Measurements from ENCODE around the gene LIG3.

DNA sequence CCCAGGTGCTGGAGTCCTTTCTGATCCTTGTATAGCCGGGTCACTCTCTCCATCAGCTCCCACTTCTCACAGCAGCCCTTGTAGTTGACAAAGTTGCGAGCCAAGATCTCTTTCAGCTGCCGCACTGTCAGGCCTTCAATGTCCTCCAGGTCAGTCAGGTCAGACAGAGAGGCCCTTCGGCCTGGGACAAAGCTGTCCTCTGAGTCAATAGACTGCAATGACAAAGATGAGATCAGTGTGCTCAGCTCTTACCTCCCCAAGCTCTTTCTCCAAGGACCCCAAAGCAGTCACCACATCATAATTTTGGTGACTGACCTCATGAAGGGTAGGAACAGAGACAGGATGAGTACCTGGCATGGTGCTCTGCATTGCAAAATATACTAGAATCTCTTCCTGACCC is 36.1 kb downstream of the LIG3 start:
- TF ChIP-seq, protein P1, sequence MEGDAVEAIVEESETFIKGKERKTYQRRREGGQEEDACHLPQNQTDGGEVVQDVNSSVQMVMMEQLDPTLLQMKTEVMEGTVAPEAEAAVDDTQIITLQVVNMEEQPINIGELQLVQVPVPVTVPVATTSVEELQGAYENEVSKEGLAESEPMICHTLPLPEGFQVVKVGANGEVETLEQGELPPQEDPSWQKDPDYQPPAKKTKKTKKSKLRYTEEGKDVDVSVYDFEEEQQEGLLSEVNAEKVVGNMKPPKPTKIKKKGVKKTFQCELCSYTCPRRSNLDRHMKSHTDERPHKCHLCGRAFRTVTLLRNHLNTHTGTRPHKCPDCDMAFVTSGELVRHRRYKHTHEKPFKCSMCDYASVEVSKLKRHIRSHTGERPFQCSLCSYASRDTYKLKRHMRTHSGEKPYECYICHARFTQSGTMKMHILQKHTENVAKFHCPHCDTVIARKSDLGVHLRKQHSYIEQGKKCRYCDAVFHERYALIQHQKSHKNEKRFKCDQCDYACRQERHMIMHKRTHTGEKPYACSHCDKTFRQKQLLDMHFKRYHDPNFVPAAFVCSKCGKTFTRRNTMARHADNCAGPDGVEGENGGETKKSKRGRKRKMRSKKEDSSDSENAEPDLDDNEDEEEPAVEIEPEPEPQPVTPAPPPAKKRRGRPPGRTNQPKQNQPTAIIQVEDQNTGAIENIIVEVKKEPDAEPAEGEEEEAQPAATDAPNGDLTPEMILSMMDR (IDR thresholded peaks at IDR 0.05 in 4 of 5, conservative IDR thresholded peaks at IDR 0.05 in 1 of 5): no peak
- TF ChIP-seq POLR2A (IDR thresholded peaks at IDR 0.05): no peak

Data from gastrocnemius medialis (tissue), 4 donors.